ENCODE results near the gene BPTF.

DNA sequence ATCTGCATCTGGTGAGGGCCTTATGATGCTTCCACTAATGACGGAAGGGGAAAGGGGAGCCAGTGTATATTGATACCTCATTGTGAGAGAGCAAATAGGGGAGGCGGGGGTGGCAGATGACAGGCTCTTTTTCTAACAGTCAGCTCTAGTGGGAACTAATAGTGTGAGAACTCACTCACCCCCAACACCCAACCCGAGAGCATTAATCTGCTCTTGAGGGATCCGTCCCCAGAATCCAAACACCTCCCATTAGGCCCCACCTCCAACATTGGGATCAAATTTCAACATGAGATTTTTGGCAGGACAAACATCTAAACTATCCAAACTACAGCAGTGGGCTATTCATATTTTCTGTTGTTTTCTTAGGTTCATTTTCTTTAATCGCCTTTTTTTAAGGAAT is 54.4 kb downstream of the BPTF start:
- TF ChIP-seq EZH2 (IDR thresholded peaks at IDR 0.05) (no peak), POLR2AphosphoS5 (IDR thresholded peaks at IDR 0.05; ENCODE audit: borderline replicate concordance, low read depth, low read length) (no peak), FOXP2 (optimal IDR thresholded peaks at IDR 0.05; ENCODE audit: control extremely low read depth, extremely low read length, insufficient read depth) (no peak)
